Effector memory CD4-positive, alpha-beta T cell (primary cell): ENCODE data around the gene FIGLA.
"Not testable (repeated sequence)": the region's sequence is repeated elsewhere in the genome, so short reads cannot be mapped to it uniquely, and the experiment has no call there.

Source experiments
- DNase-seq, 3 donors: peaks; one replicate each; pipeline ENCODE4 v3.0.0-alpha.2; 2020
- H3K27ac ChIP-seq: 2 replicates; pipeline ENCODE4 v1.7.0; 2013; ENCODE audit warnings: mild to moderate bottlenecking, low read length, moderate library complexity; ENCODE audit not compliant: insufficient read depth, poor library complexity, severe bottlenecking
- H3K27me3 ChIP-seq: replicated peaks from 2 replicates; pipeline ENCODE4 v1.7.0; 2013; ENCODE audit warnings: mild to moderate bottlenecking, low read length; ENCODE audit not compliant: insufficient read depth, control insufficient read depth, poor library complexity, severe bottlenecking
- H3K36me3 ChIP-seq: 2 replicates; pipeline ENCODE4 v1.7.0; 2013; ENCODE audit warnings: mild to moderate bottlenecking, low read length, moderate library complexity; ENCODE audit not compliant: control insufficient read depth, insufficient read depth
- H3K4me1 ChIP-seq: 2 replicates; pipeline ENCODE4 v1.7.0; 2013; ENCODE audit warnings: low read length, mild to moderate bottlenecking; ENCODE audit not compliant: control insufficient read depth, insufficient read depth, poor library complexity, severe bottlenecking
- H3K4me3 ChIP-seq: 2 replicates; pipeline ENCODE4 v1.7.0; 2013; ENCODE audit warnings: low read length, low read depth, mild to moderate bottlenecking; ENCODE audit not compliant: insufficient read depth, poor library complexity, severe bottlenecking
- H3K9me3 ChIP-seq: 2 replicates; pipeline ENCODE4 v1.7.0; 2013; ENCODE audit warnings: mild to moderate bottlenecking, low read length, moderate library complexity; ENCODE audit not compliant: control insufficient read depth

The FIGLA gene

GRCh38 chr2:70748002-70748784 lies 42.2 kb downstream of the FIGLA start:
- Histone ChIP-seq H3K36me3 (no peaks in the 10 kb centered on the region), H3K27ac (no peak overlapping the region), H3K9me3 (no peaks in the 10 kb centered on the region), H3K4me3 (no peak overlapping the region), H3K27me3 (no peaks in the 10 kb centered on the region), H3K4me1 (no peaks in the 10 kb centered on the region)
- DNase-seq = no peak

GRCh38 chr2:70747284-70747683 lies 43.2 kb downstream of the FIGLA start:
- Histone ChIP-seq H3K27ac (no peak overlapping the region), H3K9me3 (no peaks in the 10 kb centered on the region), H3K27me3 (no peaks in the 10 kb centered on the region), H3K4me1 (no peaks in the 10 kb centered on the region), H3K4me3 (no peak overlapping the region), H3K36me3 (no peaks in the 10 kb centered on the region)
- DNase-seq = no peak

- H3K27ac ChIP-seq = no peak overlapping the region
- no peak for DNase-seq
- H3K36me3 ChIP-seq = no peaks in the 10 kb centered on the region
- no peaks in the 10 kb centered on the region for H3K27me3 ChIP-seq
- H3K4me3 ChIP-seq = no peak overlapping the region
- H3K9me3 ChIP-seq = no peaks in the 10 kb centered on the region
- no peaks in the 10 kb centered on the region for H3K4me1 ChIP-seq
Observed at GRCh38 chr2:70746094-70746974, 44.1 kb downstream of the FIGLA start.

GRCh38 chr2:70745276-70745825 lies 45.1 kb downstream of the FIGLA start:
- Histone ChIP-seq H3K4me3 (no peak overlapping the region), H3K36me3 (no peaks in the 10 kb centered on the region), H3K9me3 (no peaks in the 10 kb centered on the region), H3K4me1 (no peaks in the 10 kb centered on the region), H3K27me3 (no peaks in the 10 kb centered on the region), H3K27ac (no peak overlapping the region)
- no peak for DNase-seq

- no peak overlapping the region for H3K27ac ChIP-seq
- H3K36me3 ChIP-seq = no peaks in the 10 kb centered on the region
- H3K4me1 ChIP-seq = no peaks in the 10 kb centered on the region
- H3K9me3 ChIP-seq = no peaks in the 10 kb centered on the region
- H3K4me3 ChIP-seq = no peak overlapping the region
- DNase-seq = no peak
- no peaks in the 10 kb centered on the region for H3K27me3 ChIP-seq
Observed at GRCh38 chr2:70744397-70744796, 46.0 kb downstream of the FIGLA start.

- no peaks in the 10 kb centered on the region for H3K4me1 ChIP-seq
- H3K36me3 ChIP-seq = no peaks in the 10 kb centered on the region
- H3K4me3 ChIP-seq = no peak overlapping the region
- H3K27ac ChIP-seq = no peak overlapping the region
- no peak for DNase-seq
- H3K9me3 ChIP-seq = no peaks in the 10 kb centered on the region
- H3K27me3 ChIP-seq = no peaks in the 10 kb centered on the region
Observed at GRCh38 chr2:70743677-70744076, 46.8 kb downstream of the FIGLA start.

GRCh38 chr2:70743068-70743467 lies 47.4 kb downstream of the FIGLA start:
- Histone ChIP-seq H3K36me3 (no peaks in the 10 kb centered on the region), H3K27me3 (no peaks in the 10 kb centered on the region), H3K4me1 (no peaks in the 10 kb centered on the region), H3K9me3 (no peaks in the 10 kb centered on the region), H3K4me3 (no peak overlapping the region), H3K27ac (no peak overlapping the region)
- no peak for DNase-seq

- not testable (repeated sequence) for H3K9me3 ChIP-seq, H3K27ac ChIP-seq, H3K27me3 ChIP-seq
Observed at GRCh38 chr2:70739492-70739891, 51.0 kb downstream of the FIGLA start.

GRCh38 chr2:70738159-70738558 lies 52.3 kb downstream of the FIGLA start:
- no peak overlapping the region for H3K27ac ChIP-seq
- no peaks in the 10 kb centered on the region for H3K4me1 ChIP-seq
- H3K4me3 ChIP-seq = no peak overlapping the region
- no peaks in the 10 kb centered on the region for H3K9me3 ChIP-seq
- no peak for DNase-seq
- H3K36me3 ChIP-seq = no peaks in the 10 kb centered on the region
- no peaks in the 10 kb centered on the region for H3K27me3 ChIP-seq

More at GRCh38 chr2:70739492-70739891, 51.0 kb downstream of the FIGLA start:
- H3K4me1 ChIP-seq, H3K36me3 ChIP-seq, H3K4me3 ChIP-seq, DNase-seq: not testable (repeated sequence)

GRCh38 chr2:70735071-70735470 lies 55.4 kb downstream of the FIGLA start:
- H3K4me1 ChIP-seq = no peaks in the 10 kb centered on the region
- DNase-seq = no peak
- H3K9me3 ChIP-seq = no peaks in the 10 kb centered on the region
- H3K36me3 ChIP-seq = no peaks in the 10 kb centered on the region
- H3K27me3 ChIP-seq = no peaks in the 10 kb centered on the region
- H3K27ac ChIP-seq = no peak overlapping the region
- no peak overlapping the region for H3K4me3 ChIP-seq
